Glomerular endothelial cell (primary cell): ENCODE measurements around the gene DHTKD1. TPM values are rescaled to one million over a fixed set of nuclear protein-coding genes. Genes with fewer than 3 reads are reported as not detected.
A peak's percentile ranks its signal among the peaks of the same experiment; 100 is the strongest.

ENCODE experiments used
- DNase-seq: peaks from one replicate; pipeline ENCODE4 v3.0.0-alpha.2; 2011; ENCODE audit warnings: low read depth, low spot score; ENCODE audit errors: extremely low read depth
- total RNA-seq: library from RNA; depleted of rRNA; stranded (reverse); fragments of >200 nt; gene quantifications from 2 replicates; pipeline ENCODE4 v1.2.3, GENCODE V29; 2015

Gene DHTKD1
- 12.0 and 28.5 TPM in 2 replicates for total RNA-seq

GRCh38 chr10:12068449-12069269 is at the start of gene DHTKD1:
DHTKD1 (plus strand) TSS chr10:12068954; CDS start chr10:12069034, 80 bp downstream.
- peak; percentile 52 for DNase-seq

GRCh38 chr10:12019283-12019971 is 49.3 kb upstream of the DHTKD1 start:
- no peak for DNase-seq

- DNase-seq: no peak
These were observed 48.2 kb upstream of the DHTKD1 start for GRCh38 chr10:12020574-12020973.

GRCh38 chr10:12022580-12023257 is 46.0 kb upstream of the DHTKD1 start:
- no peak for DNase-seq

GRCh38 chr10:12025591-12025990 is 43.2 kb upstream of the DHTKD1 start:
- DNase-seq: no peak

- no peak for DNase-seq
These were observed 41.2 kb upstream of the DHTKD1 start for GRCh38 chr10:12027539-12027938.

- DNase-seq: no peak
These were observed 37.4 kb upstream of the DHTKD1 start for GRCh38 chr10:12031404-12031803.

GRCh38 chr10:12036073-12036655 is 32.6 kb upstream of the DHTKD1 start:
- no peak for DNase-seq

- no peak for DNase-seq
These were observed 26.9 kb upstream of the DHTKD1 start for GRCh38 chr10:12041766-12042408.

GRCh38 chr10:12042409-12042796 is 26.4 kb upstream of the DHTKD1 start:
- no peak for DNase-seq

- peak; percentile 80 for DNase-seq
These were observed 25.7 kb upstream of the DHTKD1 start, which contains the start of gene UPF2 for GRCh38 chr10:12042797-12043651. UPF2 (minus strand) TSS chr10:12042809; CDS start chr10:12035423, 7,386 bp downstream.

- DNase-seq: no peak
These were observed 23.2 kb upstream of the DHTKD1 start for GRCh38 chr10:12045596-12045995.

GRCh38 chr10:12048547-12048946 is 20.2 kb upstream of the DHTKD1 start:
- DNase-seq: no peak

GRCh38 chr10:12050528-12050927 is 18.2 kb upstream of the DHTKD1 start:
- no peak for DNase-seq

GRCh38 chr10:12051241-12051640 is 17.5 kb upstream of the DHTKD1 start:
- no peak for DNase-seq

- DNase-seq: no peak
These were observed 13.0 kb upstream of the DHTKD1 start for GRCh38 chr10:12055732-12056131.

- no peak for DNase-seq
These were observed 12.0 kb upstream of the DHTKD1 start for GRCh38 chr10:12056748-12057147.

- no peak for DNase-seq
These were observed 7.6 kb upstream of the DHTKD1 start for GRCh38 chr10:12061124-12061523.

GRCh38 chr10:12062754-12063482 is 5.8 kb upstream of the DHTKD1 start:
- no peak for DNase-seq
